Activated naive CD4-positive, alpha-beta T cell treated with anti-CD3 and anti-CD28 coated beads for 36 hours (primary cell): ENCODE data around the gene PLCL2. TPM values are rescaled to one million over a fixed set of nuclear protein-coding genes. Genes with fewer than 3 reads are reported as not detected.

Source experiments
- CTCF ChIA-PET: fragments of 350-600 bp; sonication (Branson Sonifier 250); formaldehyde crosslinking; loops from one replicate; lab custom pipeline; 2021; ENCODE audit warnings: antibody characterized with exemption; lab: Charles Lee
- DNase-seq: peaks from one replicate; pipeline ENCODE4 v3.0.0-alpha.2; 2020
- H3K27ac Mint-ChIP-seq: one replicate; pipeline ENCODE4 v1.8.0; 2021; ENCODE audit warnings: mild to moderate bottlenecking, mixed read lengths
- H3K27me3 Mint-ChIP-seq: one replicate; pipeline ENCODE4 v1.8.0; 2021; ENCODE audit warnings: low read depth, mixed read lengths
- H3K36me3 Mint-ChIP-seq: one replicate; pipeline ENCODE4 v1.8.0; 2021; ENCODE audit warnings: low read depth, mixed read lengths
- H3K4me1 Mint-ChIP-seq: one replicate; pipeline ENCODE4 v1.8.0; 2021; ENCODE audit warnings: low read depth, mixed read lengths
- H3K4me3 Mint-ChIP-seq: one replicate; pipeline ENCODE4 v1.8.0; 2021; ENCODE audit warnings: mild to moderate bottlenecking, moderate library complexity, mixed read lengths
- H3K9me3 Mint-ChIP-seq: one replicate; pipeline ENCODE4 v1.8.0; 2021; ENCODE audit warnings: mixed read lengths
- intact Hi-C: fragments of 100-400 bp; cut with micrococcal nuclease; formaldehyde crosslinking; loops from one replicate; pipeline ENCODE4 v1.15.1; 2023
- total RNA-seq, 2 experiments: library from RNA; stranded (reverse); gene quantifications; one replicate each; pipeline ENCODE4 v1.2.3, GENCODE V29; 2021

The PLCL2 gene
- total RNA-seq, 2 experiments from 2014 or later: 19.9 to 20.5 TPM

DNA sequence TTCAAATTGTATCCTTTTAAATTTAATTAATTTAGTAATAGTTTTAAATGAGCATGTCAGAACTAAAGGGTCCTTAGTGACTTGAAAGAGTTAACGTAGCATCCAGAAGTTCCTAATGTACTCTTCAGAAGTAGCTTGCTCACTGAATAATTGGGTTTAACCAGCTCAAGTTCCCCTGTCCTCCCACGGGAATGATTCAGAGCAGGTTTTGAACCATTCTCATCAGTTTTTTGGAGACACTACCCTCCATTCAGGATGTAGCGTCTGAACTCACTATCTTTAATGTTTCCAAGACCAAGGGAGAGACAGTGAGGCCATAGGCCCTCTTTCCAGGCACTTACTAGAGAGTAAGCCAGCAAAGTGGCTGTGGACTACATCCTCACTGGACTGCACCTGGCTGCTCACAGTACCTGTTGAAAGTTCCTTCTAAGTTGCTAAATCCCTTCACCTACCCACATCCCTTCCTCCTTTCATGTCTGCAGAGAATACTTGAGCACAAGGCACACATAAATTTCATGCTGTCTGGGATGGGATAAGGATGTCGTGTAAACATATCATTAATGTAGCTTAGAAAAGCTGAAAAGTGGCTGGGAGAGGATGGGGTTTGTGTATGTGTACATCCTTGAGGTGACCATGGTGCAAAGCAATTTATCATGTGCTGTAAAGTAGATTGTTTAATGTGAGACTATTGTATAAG lies 146.3 kb downstream of the PLCL2 start:
- DNase-seq: no peak
- Mint-ChIP-seq H3K4me1 (peaks cover 77% of the 10 kb centered on the region), H3K36me3 (no peaks in the 10 kb centered on the region), H3K27me3 (no peaks in the 10 kb centered on the region), H3K9me3 (no peaks in the 10 kb centered on the region), H3K4me3 (no peak overlapping the region), H3K27ac (no peak overlapping the region)
- intact Hi-C loops: loop anchor here (5.0 kb wide), 1 partner anchor 201 kb away; no protein-coding TSS in a partner anchor
- CTCF ChIA-PET: interaction anchor here (1.0 kb wide), 1 partner anchor 9 kb away, joined by 4 read pairs; no protein-coding TSS in a partner anchor

DNA sequence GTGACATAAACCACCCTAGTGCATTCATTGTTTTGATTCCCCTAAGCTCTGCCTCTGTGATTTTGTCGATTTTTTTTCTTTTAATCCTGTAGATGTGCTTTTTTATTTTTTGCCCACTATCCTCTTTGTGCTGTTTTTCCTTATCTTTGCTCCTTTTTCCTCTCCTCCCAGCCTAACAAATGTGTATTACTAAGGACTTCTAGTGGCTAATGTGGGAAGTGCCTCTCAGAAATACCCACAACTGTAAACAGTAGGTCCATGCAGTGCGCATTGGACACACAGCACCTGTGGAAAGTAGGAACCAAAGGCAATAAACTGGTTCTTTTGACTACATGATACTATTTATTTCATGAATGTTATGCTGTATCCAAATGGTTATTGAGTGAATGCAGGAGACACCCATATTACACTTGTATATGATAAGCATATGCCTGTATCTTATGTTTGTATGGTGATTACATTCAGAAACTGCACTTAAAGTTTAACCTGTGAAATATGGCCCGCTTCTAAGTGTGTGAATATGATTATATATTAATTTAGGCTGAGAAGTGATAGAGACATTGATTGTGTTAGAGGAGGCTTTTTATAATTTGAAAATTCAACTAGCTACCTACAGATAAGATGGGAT lies 147.8 kb downstream of the PLCL2 start:
- intact Hi-C loops: loop anchor here (1.0 to 5.0 kb wide), 3 partner anchors 148 to 204 kb away; partner anchors contain the start of gene PLCL2
- CTCF ChIA-PET: interaction anchor here (0.7 to 1.7 kb wide), 3 partner anchors 124 to 204 kb away, joined by 3 to 5 read pairs (median 4); partner anchors contain the start of gene PLCL2
- Mint-ChIP-seq H3K9me3 (no peaks in the 10 kb centered on the region), H3K4me3 (no peak overlapping the region), H3K27ac (no peak overlapping the region), H3K36me3 (no peaks in the 10 kb centered on the region), H3K4me1 (peaks cover 75% of the 10 kb centered on the region), H3K27me3 (no peaks in the 10 kb centered on the region)
- DNase-seq: no peak

GRCh38 chr3:17033516-17034168 lies 148.9 kb downstream of the PLCL2 start:
- no peak overlapping the region for H3K4me3 Mint-ChIP-seq
- no peaks in the 10 kb centered on the region for H3K27me3 Mint-ChIP-seq
- DNase-seq: no peak
- peaks cover 64% of the 10 kb centered on the region for H3K4me1 Mint-ChIP-seq
- intact Hi-C loops: loop anchor here (2.0 to 5.0 kb wide), 2 partner anchors 199 to 205 kb away; no protein-coding TSS in a partner anchor
- CTCF ChIA-PET: interaction anchor here (0.7 to 1.7 kb wide), 3 partner anchors 125 to 205 kb away, joined by 4 to 5 read pairs (median 4); partner anchors contain the start of gene PLCL2
- no peaks in the 10 kb centered on the region for H3K36me3 Mint-ChIP-seq
- H3K9me3 Mint-ChIP-seq: no peaks in the 10 kb centered on the region
- no peak overlapping the region for H3K27ac Mint-ChIP-seq

DNA sequence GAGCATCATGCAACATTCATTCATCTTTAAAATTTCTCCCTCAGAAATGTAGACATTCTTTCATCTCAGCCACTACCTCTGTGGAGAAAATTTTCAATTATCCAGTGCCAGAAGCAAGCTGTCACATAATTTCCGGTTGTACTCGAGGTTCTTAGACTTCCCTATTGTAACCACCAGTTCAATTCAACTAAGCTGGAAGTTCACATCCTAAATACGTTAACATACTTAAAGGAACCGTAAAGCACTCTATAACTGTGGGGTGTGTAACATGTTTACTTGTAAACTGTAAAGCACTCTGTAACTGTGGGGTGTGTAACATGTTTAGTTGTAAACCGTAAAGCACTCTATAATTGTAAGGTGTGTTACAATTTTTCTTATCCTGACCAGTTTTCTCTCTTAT lies 150.3 kb downstream of the PLCL2 start:
- DNase-seq: no peak
- CTCF ChIA-PET: interaction anchor here (1.4 kb wide), 1 partner anchor 151 kb away, joined by 4 read pairs; the partner anchor contains the start of gene PLCL2
- Mint-ChIP-seq H3K9me3 (no peaks in the 10 kb centered on the region), H3K27me3 (no peaks in the 10 kb centered on the region), H3K4me3 (no peak overlapping the region), H3K4me1 (peaks cover 62% of the 10 kb centered on the region), H3K36me3 (no peaks in the 10 kb centered on the region), H3K27ac (no peak overlapping the region)
- intact Hi-C loops: no loop called here

- intact Hi-C loops: no loop called here
- Mint-ChIP-seq H3K36me3 (no peaks in the 10 kb centered on the region), H3K9me3 (no peaks in the 10 kb centered on the region), H3K4me1 (peaks cover 62% of the 10 kb centered on the region), H3K27ac (no peak overlapping the region), H3K27me3 (no peaks in the 10 kb centered on the region), H3K4me3 (no peak overlapping the region)
- CTCF ChIA-PET: no interaction called here
- no peak for DNase-seq
Observed at GRCh38 chr3:17035966-17036365, 151.2 kb downstream of the PLCL2 start.

DNA sequence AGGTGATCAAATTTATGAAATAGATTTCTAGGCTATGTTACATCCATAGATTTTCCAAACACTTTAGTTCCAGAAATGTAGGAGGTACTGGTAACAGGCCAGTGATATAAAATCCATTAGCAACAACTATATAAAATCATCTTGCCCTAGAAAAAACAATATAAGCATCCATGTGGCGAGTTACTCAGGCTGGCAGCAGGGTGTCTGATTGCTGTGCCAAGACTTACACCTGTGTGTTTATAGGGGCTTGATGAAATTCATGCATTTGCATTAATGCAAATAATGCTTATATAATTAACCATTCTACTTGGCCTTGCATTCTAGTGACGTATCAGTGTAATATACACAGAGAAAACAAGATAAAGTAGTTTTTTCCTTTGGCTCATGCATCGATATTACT lies 153.4 kb downstream of the PLCL2 start:
- Mint-ChIP-seq H3K36me3 (peaks cover 1% of the 10 kb centered on the region), H3K4me1 (peaks cover 45% of the 10 kb centered on the region), H3K27me3 (no peaks in the 10 kb centered on the region), H3K27ac (no peak overlapping the region), H3K9me3 (no peaks in the 10 kb centered on the region), H3K4me3 (no peak overlapping the region)
- no peak for DNase-seq
- CTCF ChIA-PET: no interaction called here
- intact Hi-C loops: no loop called here

DNA sequence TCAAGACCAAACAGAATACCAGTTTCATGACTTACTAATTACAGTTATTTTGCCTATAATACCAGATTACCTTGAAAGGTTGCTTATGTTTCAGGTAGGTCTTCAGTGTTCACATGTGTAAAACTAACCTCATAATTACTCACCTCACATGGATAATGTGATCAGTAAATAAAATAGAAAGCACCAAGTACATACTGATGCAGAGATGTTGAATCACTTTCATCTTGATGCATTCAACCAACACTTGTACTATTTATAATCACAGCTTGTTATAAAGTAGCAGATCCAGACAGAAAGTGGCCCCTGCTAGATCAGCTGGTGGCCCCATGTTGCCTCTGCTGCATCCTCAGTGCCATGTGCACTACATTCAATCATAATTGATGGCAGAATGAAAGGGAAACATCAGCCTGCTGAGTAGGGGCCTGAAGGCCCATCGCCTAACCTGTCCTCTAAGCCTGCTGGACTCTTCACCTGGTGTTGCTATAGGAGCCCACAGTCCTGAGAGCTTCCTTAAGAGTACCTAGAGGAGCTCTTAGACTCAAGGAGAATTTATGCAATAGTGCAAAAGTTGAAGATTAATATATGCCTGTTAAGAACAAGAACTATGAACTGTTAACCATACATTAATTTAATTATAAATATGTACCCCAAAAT lies 154.3 kb downstream of the PLCL2 start:
- peaks cover 38% of the 10 kb centered on the region for H3K4me1 Mint-ChIP-seq
- H3K4me3 Mint-ChIP-seq: no peak overlapping the region
- no peak overlapping the region for H3K27ac Mint-ChIP-seq
- DNase-seq: peak; percentile 26
- peaks cover 5% of the 10 kb centered on the region for H3K36me3 Mint-ChIP-seq
- H3K27me3 Mint-ChIP-seq: no peaks in the 10 kb centered on the region
- CTCF ChIA-PET: interaction anchor here (1.1 to 1.3 kb wide), 3 partner anchors 14 to 32 kb away, joined by 3 to 4 read pairs (median 3); no protein-coding TSS in a partner anchor
- H3K9me3 Mint-ChIP-seq: no peaks in the 10 kb centered on the region
- intact Hi-C loops: no loop called here

DNA sequence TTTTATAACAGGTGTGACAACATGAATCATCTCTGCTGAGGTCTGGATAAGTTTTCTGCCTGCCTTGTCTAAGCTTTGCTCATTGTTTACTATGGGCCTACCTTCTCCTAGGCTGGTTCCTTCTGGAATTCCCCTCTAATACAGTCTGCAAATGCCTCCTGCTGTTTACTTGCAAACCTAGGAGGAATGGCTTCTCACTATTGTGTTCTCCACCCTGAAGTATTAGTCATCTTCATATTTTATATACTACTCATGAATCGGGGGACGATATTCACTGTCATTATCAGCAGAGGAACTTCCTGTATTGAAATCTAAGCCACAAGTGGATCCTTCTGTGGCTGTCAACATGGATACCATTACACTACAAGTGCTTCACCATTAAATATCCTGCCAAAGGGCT lies 154.8 kb downstream of the PLCL2 start:
- no peak for DNase-seq
- H3K4me1 Mint-ChIP-seq: peaks cover 38% of the 10 kb centered on the region
- intact Hi-C loops: no loop called here

GRCh38 chr3:17040322-17040989 lies 155.7 kb downstream of the PLCL2 start:
- Mint-ChIP-seq H3K4me1 (peaks cover 35% of the 10 kb centered on the region), H3K4me3 (no peak overlapping the region), H3K9me3 (no peaks in the 10 kb centered on the region), H3K27ac (peak overlapping the region; percentile 1), H3K36me3 (peaks cover 7% of the 10 kb centered on the region), H3K27me3 (no peaks in the 10 kb centered on the region)
- intact Hi-C loops: no loop called here
- CTCF ChIA-PET: interaction anchor here (0.6 to 1.3 kb wide), 6 partner anchors 10 to 699 kb away, joined by 3 to 5 read pairs (median 4); no protein-coding TSS in a partner anchor
- DNase-seq: no peak

More for the DNA sequence above, 154.8 kb downstream of the PLCL2 start:
- CTCF ChIA-PET: interaction anchor here (0.6 to 1.3 kb wide), 5 partner anchors 9 to 437 kb away, joined by 3 to 5 read pairs (median 4); no protein-coding TSS in a partner anchor
- Mint-ChIP-seq H3K27me3 (no peaks in the 10 kb centered on the region), H3K4me3 (no peak overlapping the region), H3K9me3 (no peaks in the 10 kb centered on the region), H3K36me3 (peaks cover 5% of the 10 kb centered on the region), H3K27ac (no peak overlapping the region)

GRCh38 chr3:17040990-17041377 lies 156.2 kb downstream of the PLCL2 start:
- CTCF ChIA-PET: interaction anchor here (0.6 to 0.8 kb wide), 2 partner anchors 439 to 700 kb away, joined by 3 read pairs; no protein-coding TSS in a partner anchor
- no peak overlapping the region for H3K27ac Mint-ChIP-seq
- no peaks in the 10 kb centered on the region for H3K9me3 Mint-ChIP-seq
- no peak for DNase-seq
- peaks cover 13% of the 10 kb centered on the region for H3K36me3 Mint-ChIP-seq
- H3K4me3 Mint-ChIP-seq: no peak overlapping the region
- peaks cover 37% of the 10 kb centered on the region for H3K4me1 Mint-ChIP-seq
- no peaks in the 10 kb centered on the region for H3K27me3 Mint-ChIP-seq
- intact Hi-C loops: no loop called here

DNA sequence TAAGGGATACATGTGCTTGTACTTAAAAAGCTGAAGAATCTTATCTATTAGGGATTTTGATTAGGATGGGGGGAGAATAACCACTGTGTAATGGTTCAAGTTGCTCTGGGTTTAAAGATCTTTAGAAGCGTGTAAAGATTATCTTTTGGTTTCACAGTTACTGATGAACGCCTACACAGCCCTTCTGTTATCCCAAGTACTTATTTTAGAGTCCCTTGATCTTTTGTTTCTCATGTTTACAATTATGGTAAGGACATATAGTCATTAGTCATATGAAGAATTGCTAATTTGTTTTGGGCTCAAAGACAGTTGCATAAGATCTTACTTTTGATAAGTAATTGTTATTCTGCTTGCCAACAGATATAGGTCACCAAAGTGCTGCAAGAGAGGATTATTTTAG lies 160.1 kb downstream of the PLCL2 start:
- no peak overlapping the region for H3K27ac Mint-ChIP-seq
- H3K9me3 Mint-ChIP-seq: peaks cover 7% of the 10 kb centered on the region
- H3K27me3 Mint-ChIP-seq: no peaks in the 10 kb centered on the region
- peaks cover 26% of the 10 kb centered on the region for H3K4me1 Mint-ChIP-seq
- peaks cover 38% of the 10 kb centered on the region for H3K36me3 Mint-ChIP-seq
- intact Hi-C loops: no loop called here
- no peak overlapping the region for H3K4me3 Mint-ChIP-seq
- no peak for DNase-seq
- CTCF ChIA-PET: no interaction called here
